Parathyroid adenoma (tissue), 2 donors: Measurements from ENCODE around the gene CA14.

Experiments used
- H2AFZ ChIP-seq: fragments of 300-600 bp; sonication (generic); one replicate; pipeline ENCODE4 v1.7.0; 2017; ENCODE audit warnings: antibody characterized with exemption, mild to moderate bottlenecking
- H3K27ac ChIP-seq: fragments of 300-600 bp; sonication (generic); one replicate; pipeline ENCODE4 v1.7.0; 2017
- H3K27me3 ChIP-seq: fragments of 300-600 bp; sonication (generic); one replicate; pipeline ENCODE4 v1.7.0; 2017; ENCODE audit warnings: low read length; ENCODE audit not compliant: control insufficient read depth, insufficient read depth
- H3K36me3 ChIP-seq: fragments of 300-600 bp; sonication (generic); one replicate; pipeline ENCODE4 v1.7.0; 2017; ENCODE audit warnings: low read length; ENCODE audit not compliant: control insufficient read depth, insufficient read depth
- H3K4me1 ChIP-seq: fragments of 300-600 bp; sonication (generic); one replicate; pipeline ENCODE4 v1.7.0; 2017; ENCODE audit warnings: control low read depth
- H3K4me2 ChIP-seq: fragments of 300-600 bp; sonication (generic); one replicate; pipeline ENCODE4 v1.7.0; 2017; ENCODE audit warnings: low read length
- H3K4me3 ChIP-seq: fragments of 300-600 bp; sonication (generic); one replicate; pipeline ENCODE4 v1.7.0; 2017; ENCODE audit warnings: low read depth, low read length
- H3K79me2 ChIP-seq: fragments of 300-600 bp; sonication (generic); one replicate; pipeline ENCODE4 v1.7.0; 2017; ENCODE audit warnings: control low read depth
- H3K9ac ChIP-seq: fragments of 300-600 bp; sonication (generic); one replicate; pipeline ENCODE4 v1.7.0; 2017; ENCODE audit warnings: mild to moderate bottlenecking
- H3K9me3 ChIP-seq: fragments of 300-600 bp; sonication (generic); one replicate; pipeline ENCODE4 v1.7.0; 2017; ENCODE audit warnings: low read length; ENCODE audit not compliant: control insufficient read depth
- TF ChIP-seq, protein P1 (sequence below): fragments of 300-600 bp; sonication (generic); IDR thresholded peaks from one replicate; pipeline ENCODE4 v1.7.0; 2017; ENCODE audit warnings: antibody characterized with exemption, mild to moderate bottlenecking
- donor health status: primary hyperparathyroidism.

CA14 gene

DNA sequence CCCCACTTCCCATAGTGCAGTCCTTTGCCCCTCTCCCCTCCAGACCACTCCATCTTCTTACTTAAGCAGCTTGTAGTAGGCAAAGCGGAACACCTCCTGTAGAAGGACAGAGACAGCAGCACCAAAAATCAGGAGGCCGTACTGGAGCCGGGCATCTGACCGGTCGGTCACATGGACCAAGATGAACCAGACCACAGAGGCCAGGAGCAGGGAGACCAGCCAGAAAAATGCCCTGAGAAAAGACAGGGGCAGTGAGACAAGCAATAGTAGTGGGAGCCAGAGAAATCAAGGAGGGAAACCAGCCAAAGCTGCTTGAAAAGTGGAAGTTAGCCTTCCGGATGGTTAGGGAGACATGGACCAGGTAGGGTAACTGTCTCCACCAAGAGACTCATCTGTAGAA is 10.3 kb downstream of the CA14 start:
- H3K79me2 ChIP-seq = peaks cover 12% of the 10 kb centered on the region
- H2AFZ ChIP-seq = peak overlapping the region; percentile 89
- peak overlapping the region; percentile 99 for H3K4me3 ChIP-seq
- H3K27me3 ChIP-seq = no peaks in the 10 kb centered on the region
- TF ChIP-seq, protein P1, sequence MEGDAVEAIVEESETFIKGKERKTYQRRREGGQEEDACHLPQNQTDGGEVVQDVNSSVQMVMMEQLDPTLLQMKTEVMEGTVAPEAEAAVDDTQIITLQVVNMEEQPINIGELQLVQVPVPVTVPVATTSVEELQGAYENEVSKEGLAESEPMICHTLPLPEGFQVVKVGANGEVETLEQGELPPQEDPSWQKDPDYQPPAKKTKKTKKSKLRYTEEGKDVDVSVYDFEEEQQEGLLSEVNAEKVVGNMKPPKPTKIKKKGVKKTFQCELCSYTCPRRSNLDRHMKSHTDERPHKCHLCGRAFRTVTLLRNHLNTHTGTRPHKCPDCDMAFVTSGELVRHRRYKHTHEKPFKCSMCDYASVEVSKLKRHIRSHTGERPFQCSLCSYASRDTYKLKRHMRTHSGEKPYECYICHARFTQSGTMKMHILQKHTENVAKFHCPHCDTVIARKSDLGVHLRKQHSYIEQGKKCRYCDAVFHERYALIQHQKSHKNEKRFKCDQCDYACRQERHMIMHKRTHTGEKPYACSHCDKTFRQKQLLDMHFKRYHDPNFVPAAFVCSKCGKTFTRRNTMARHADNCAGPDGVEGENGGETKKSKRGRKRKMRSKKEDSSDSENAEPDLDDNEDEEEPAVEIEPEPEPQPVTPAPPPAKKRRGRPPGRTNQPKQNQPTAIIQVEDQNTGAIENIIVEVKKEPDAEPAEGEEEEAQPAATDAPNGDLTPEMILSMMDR = no peak
- no peaks in the 10 kb centered on the region for H3K9me3 ChIP-seq
- H3K4me1 ChIP-seq = peaks cover 8% of the 10 kb centered on the region
- peak overlapping the region; percentile 91 for H3K27ac ChIP-seq
- H3K4me2 ChIP-seq = peak overlapping the region; percentile 82
- no peaks in the 10 kb centered on the region for H3K36me3 ChIP-seq
- peak overlapping the region; percentile 63 for H3K9ac ChIP-seq

DNA sequence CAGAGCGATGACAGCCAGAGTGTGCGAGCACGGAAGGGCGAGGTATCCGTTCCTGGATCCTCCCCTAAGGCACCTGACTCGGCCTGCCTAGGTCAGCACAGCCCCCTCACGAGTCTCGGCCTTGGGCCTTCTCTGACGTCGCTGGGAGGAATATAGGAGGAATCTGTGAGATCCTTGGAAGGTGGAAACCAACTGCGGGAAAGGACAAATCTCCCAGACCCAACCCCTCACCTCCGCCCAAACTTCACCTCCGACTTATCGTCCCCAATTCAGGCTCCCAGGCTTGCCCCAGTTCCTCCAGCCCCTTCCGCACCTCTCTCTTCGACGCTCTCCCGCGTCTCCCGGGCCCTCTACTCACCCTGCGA is 10.7 kb downstream of the CA14 start:
- TF ChIP-seq, protein P1 = no peak
- Histone ChIP-seq H3K27me3 (no peaks in the 10 kb centered on the region), H3K27ac (peak overlapping the region; percentile 91), H3K79me2 (peaks cover 12% of the 10 kb centered on the region), H3K36me3 (no peaks in the 10 kb centered on the region), H3K4me2 (peak overlapping the region; percentile 82), H3K9ac (peak overlapping the region; percentile 63), H2AFZ (peak overlapping the region; percentile 89), H3K4me3 (peak overlapping the region; percentile 99), H3K9me3 (no peaks in the 10 kb centered on the region), H3K4me1 (peaks cover 8% of the 10 kb centered on the region)

DNA sequence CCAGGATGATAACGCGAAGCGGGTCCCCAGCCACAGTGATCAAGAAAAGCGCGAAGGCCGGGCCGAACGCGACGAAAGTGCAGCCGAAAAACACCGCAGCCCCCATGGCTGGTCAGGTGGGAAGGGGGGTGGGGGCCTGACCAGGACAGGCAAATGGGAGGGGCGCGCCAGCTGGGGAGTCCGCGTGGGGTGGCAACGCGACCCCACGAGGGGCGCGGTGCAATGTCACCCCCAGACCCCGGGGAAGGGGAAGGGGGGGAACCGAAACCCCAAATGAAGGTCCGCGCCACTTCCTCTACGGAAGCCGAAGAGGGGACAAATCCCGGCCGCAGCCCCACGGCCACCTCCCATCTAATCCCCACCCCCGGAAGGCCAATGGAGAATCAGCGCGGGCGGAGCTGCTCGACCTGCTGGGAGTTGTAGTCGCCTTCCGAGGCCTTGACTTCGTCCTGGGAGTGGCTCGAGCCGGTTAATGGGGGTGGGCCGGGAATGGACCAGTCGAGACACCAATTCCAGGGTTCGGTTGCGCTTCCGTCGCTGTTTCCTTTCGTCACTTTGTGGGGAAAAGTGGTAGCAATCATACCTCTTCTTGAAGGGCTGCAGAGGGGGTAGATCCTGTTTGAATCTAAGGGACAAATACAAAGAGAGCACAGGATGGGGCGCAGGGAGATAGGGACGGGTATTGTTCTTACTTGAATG is 11.3 kb downstream of the CA14 start, which contains the start of gene APH1A:
APH1A (minus strand) TSS at position 312 of the 699 bp plus-strand sequence; CDS start at position 106, 206 bp downstream.
- H3K4me1 ChIP-seq = peaks cover 8% of the 10 kb centered on the region
- no peaks in the 10 kb centered on the region for H3K27me3 ChIP-seq
- peak within 1 kb of the TSS; percentile 99 for H3K4me3 ChIP-seq
- H3K9ac ChIP-seq = peak within 1 kb of the TSS; percentile 63
- TF ChIP-seq, protein P1 = no peak
- no peaks in the 10 kb centered on the region for H3K36me3 ChIP-seq
- peaks cover 12% of the 10 kb centered on the region for H3K79me2 ChIP-seq
- peak within 1 kb of the TSS; percentile 82 for H3K4me2 ChIP-seq
- H3K27ac ChIP-seq = peak within 1 kb of the TSS; percentile 91
- peak within 1 kb of the TSS; percentile 89 for H2AFZ ChIP-seq
- no peaks in the 10 kb centered on the region for H3K9me3 ChIP-seq

DNA sequence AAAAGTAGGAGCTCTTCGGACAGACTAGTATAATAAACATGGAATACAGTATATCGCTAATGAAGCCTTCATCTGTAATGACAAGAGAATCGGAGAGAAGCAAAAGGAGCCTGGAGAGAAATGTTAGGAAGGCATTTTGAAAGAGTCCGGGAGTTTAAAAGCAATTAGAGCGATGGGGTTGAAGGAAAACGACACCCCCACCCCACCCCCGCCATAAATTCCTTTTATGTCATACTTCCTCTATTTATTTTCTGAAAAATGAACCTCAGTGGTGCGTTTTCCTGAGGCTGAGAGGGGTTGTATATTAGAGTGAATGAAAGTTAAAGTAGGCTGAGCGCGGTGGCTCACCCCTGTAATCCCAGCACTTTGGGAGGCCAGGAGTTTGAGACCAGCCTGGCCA is 11.9 kb downstream of the CA14 start:
- Histone ChIP-seq H3K79me2 (peaks cover 12% of the 10 kb centered on the region), H2AFZ (peak overlapping the region; percentile 89), H3K27ac (peak overlapping the region; percentile 91), H3K4me2 (peak overlapping the region; percentile 82), H3K9me3 (no peaks in the 10 kb centered on the region), H3K4me1 (peaks cover 8% of the 10 kb centered on the region), H3K4me3 (peak overlapping the region; percentile 99), H3K9ac (no peak overlapping the region), H3K36me3 (no peaks in the 10 kb centered on the region), H3K27me3 (no peaks in the 10 kb centered on the region)
- TF ChIP-seq, protein P1 = no peak
